Activated B cell treated with CpG ODN at 0.5 μM for 24 hours (primary cell): Measurements from ENCODE around the gene SND1. TPM values are rescaled to one million over a fixed set of nuclear protein-coding genes. Genes with fewer than 3 reads are reported as not detected.

Experiments
- ATAC-seq: fragments of 200-7000 bp; cut with Tn5 transposase; one replicate; pipeline ENCODE4 v1.10.0; 2021; ENCODE audit warnings: low read depth, mild to moderate bottlenecking, moderate library complexity
- CTCF ChIA-PET: fragments of 350-600 bp; sonication (Branson Sonifier 250); formaldehyde crosslinking; loops from one replicate; lab custom pipeline; 2021; ENCODE audit warnings: antibody characterized with exemption; lab: Charles Lee
- POLR2A ChIA-PET: fragments of 350-600 bp; sonication (Branson Sonifier 250); formaldehyde crosslinking; loops from one replicate; lab custom pipeline; 2021; ENCODE audit warnings: antibody characterized with exemption; lab: Charles Lee
- DNase-seq: peaks from one replicate; pipeline ENCODE4 v3.0.0; 2022
- H3K27ac Mint-ChIP-seq: one replicate; pipeline ENCODE4 v1.8.0; 2020; ENCODE audit warnings: mixed read lengths
- H3K27me3 Mint-ChIP-seq: one replicate; pipeline ENCODE4 v1.8.0; 2021; ENCODE audit warnings: mixed read lengths
- H3K36me3 Mint-ChIP-seq: one replicate; pipeline ENCODE4 v1.8.0; 2021; ENCODE audit warnings: low read depth, mixed read lengths
- H3K4me1 Mint-ChIP-seq: one replicate; pipeline ENCODE4 v1.8.0; 2021; ENCODE audit warnings: mixed read lengths
- H3K4me3 Mint-ChIP-seq: one replicate; pipeline ENCODE4 v1.8.0; 2020; ENCODE audit warnings: mild to moderate bottlenecking, mixed read lengths
- H3K9me3 Mint-ChIP-seq: one replicate; pipeline ENCODE4 v1.8.0; 2020; ENCODE audit warnings: mixed read lengths
- CTCF ChIP-seq: fragments of 200-600 bp; IDR thresholded peaks from one replicate; pipeline ENCODE4 v1.8.0; 2022; ENCODE audit warnings: antibody characterized with exemption, mild to moderate bottlenecking
- intact Hi-C: fragments of 100-400 bp; cut with micrococcal nuclease; formaldehyde crosslinking; loops from one replicate; pipeline ENCODE4 v1.15.1; 2024
- total RNA-seq: library from RNA; stranded (reverse); gene quantifications from 2 replicates; pipeline ENCODE4 v1.2.3, GENCODE V29; 2022

The SND1 gene
- total RNA-seq, 1 donor from 2014 or later = 215 TPM

DNA sequence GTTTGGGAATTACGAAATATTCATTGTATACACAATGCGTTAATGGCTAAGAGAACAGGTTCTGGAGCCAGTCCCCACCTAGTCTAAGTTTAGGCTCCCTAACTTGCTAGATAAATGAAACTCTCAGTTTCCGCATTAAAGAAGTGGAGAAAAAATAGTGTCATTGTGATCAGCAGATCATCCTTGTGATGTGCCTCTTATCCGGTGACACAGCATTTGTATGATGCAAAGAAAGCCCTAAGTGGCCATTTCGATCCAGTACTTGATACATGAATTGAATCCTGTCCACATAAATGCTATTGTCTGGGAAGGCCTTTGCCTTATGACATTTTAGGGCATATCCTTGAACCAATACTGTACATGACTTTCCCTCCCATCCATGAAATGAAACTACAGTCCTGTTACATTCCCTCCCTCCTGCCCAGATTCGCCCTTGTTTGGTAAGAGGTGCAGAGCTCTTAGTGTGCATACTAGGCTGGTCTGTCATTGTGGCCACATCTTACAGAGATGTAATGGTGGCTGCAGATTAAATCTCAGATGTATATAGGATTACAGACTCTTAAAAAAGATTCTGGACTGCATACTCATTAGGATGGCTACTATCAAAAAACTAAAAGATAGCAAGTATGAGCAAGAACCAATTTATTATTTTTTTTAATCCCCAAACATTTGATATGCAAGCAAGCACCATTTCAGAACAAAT is 298.4 kb downstream of the SND1 start:
- Mint-ChIP-seq H3K4me3 (no peak overlapping the region), H3K36me3 (peaks cover 39% of the 10 kb centered on the region), H3K4me1 (peaks cover 6% of the 10 kb centered on the region), H3K27me3 (no peaks in the 10 kb centered on the region), H3K27ac (no peak overlapping the region), H3K9me3 (no peaks in the 10 kb centered on the region)
- POLR2A ChIA-PET = no interaction called here
- ATAC-seq (no peak), DNase-seq (no peak)
- no peak for TF ChIP-seq CTCF
- intact Hi-C loops = no loop called here
- CTCF ChIA-PET = no interaction called here

GRCh38 chr7:127953423-127954356 is 301.7 kb downstream of the SND1 start:
- no peak for DNase-seq
- no peak for TF ChIP-seq CTCF
- ChIA-PET CTCF (no interaction called here), POLR2A (no interaction called here)
- no peaks in the 10 kb centered on the region for H3K27me3 Mint-ChIP-seq
- no peaks in the 10 kb centered on the region for H3K9me3 Mint-ChIP-seq
- H3K36me3 Mint-ChIP-seq = peaks cover 29% of the 10 kb centered on the region
- intact Hi-C loops = no loop called here
- H3K27ac Mint-ChIP-seq = no peak overlapping the region
- ATAC-seq = no peak
- H3K4me3 Mint-ChIP-seq = no peak overlapping the region
- H3K4me1 Mint-ChIP-seq = no peaks in the 10 kb centered on the region

DNA sequence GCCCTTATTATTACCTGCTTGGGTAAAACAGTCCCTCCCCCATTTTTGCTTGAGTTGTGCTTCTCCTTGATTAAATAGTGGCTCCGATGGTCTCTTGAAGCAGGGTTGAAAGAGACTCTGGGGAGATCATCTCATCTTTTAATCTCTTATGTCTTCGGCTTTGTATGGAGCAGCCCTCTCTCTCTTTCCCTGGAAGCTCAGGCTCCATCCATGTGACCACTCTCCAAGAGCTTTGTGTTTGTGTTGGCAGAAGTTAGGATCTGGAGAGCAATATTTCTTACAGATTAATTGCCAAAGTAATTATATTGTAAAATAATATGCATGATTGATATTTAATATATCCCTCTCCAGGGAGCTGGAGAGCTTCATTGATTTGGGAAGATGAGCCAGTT is 302.4 kb downstream of the SND1 start:
- CTCF ChIA-PET = no interaction called here
- Mint-ChIP-seq H3K4me3 (no peak overlapping the region), H3K27ac (no peak overlapping the region), H3K27me3 (no peaks in the 10 kb centered on the region), H3K9me3 (no peaks in the 10 kb centered on the region), H3K4me1 (peaks cover 2% of the 10 kb centered on the region), H3K36me3 (peaks cover 26% of the 10 kb centered on the region)
- intact Hi-C loops = no loop called here
- TF ChIP-seq CTCF = no peak
- DNase-seq = no peak
- no peak for ATAC-seq
- POLR2A ChIA-PET = no interaction called here

DNA sequence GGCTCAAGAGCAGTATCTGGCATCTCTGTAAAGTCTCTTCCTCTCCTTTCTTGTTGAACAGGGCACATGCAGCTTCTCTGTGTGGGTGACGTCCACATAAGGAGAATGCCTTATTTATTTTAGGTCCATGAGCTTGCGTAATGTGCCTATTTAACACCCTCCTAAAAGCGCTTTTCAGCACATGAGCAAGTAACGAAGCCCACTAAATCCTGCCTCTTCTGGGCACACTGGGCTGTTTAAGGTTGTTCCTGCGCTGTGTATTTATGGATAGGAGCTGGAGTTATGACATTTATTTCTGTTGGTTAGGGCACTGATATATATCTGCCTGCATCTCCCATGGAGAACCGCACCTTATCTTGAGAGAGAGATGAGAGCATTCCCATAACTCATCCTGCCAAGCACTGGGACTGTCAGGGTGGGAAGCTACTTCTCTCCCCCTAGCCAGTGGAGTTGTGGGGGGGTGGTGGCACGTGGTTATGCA is 303.1 kb downstream of the SND1 start:
- no peak overlapping the region for H3K4me3 Mint-ChIP-seq
- no peak for ATAC-seq
- intact Hi-C loops = no loop called here
- peaks cover 9% of the 10 kb centered on the region for H3K4me1 Mint-ChIP-seq
- TF ChIP-seq CTCF = no peak
- DNase-seq = no peak
- no peak overlapping the region for H3K27ac Mint-ChIP-seq
- no peaks in the 10 kb centered on the region for H3K27me3 Mint-ChIP-seq
- POLR2A ChIA-PET = no interaction called here
- H3K9me3 Mint-ChIP-seq = no peaks in the 10 kb centered on the region
- H3K36me3 Mint-ChIP-seq = peaks cover 29% of the 10 kb centered on the region
- CTCF ChIA-PET = no interaction called here

- no peak overlapping the region for H3K27ac Mint-ChIP-seq
- H3K4me1 Mint-ChIP-seq = peaks cover 11% of the 10 kb centered on the region
- DNase-seq = no peak
- CTCF ChIA-PET = no interaction called here
- no peak overlapping the region for H3K4me3 Mint-ChIP-seq
- POLR2A ChIA-PET = no interaction called here
- TF ChIP-seq CTCF = no peak
- intact Hi-C loops = no loop called here
- no peaks in the 10 kb centered on the region for H3K9me3 Mint-ChIP-seq
- ATAC-seq = no peak
- no peaks in the 10 kb centered on the region for H3K27me3 Mint-ChIP-seq
- peaks cover 40% of the 10 kb centered on the region for H3K36me3 Mint-ChIP-seq
These were observed 305.9 kb downstream of the SND1 start for GRCh38 chr7:127957886-127958285.
